ENCODE measurements around the gene KRT86.

Gene KRT86

DNA sequence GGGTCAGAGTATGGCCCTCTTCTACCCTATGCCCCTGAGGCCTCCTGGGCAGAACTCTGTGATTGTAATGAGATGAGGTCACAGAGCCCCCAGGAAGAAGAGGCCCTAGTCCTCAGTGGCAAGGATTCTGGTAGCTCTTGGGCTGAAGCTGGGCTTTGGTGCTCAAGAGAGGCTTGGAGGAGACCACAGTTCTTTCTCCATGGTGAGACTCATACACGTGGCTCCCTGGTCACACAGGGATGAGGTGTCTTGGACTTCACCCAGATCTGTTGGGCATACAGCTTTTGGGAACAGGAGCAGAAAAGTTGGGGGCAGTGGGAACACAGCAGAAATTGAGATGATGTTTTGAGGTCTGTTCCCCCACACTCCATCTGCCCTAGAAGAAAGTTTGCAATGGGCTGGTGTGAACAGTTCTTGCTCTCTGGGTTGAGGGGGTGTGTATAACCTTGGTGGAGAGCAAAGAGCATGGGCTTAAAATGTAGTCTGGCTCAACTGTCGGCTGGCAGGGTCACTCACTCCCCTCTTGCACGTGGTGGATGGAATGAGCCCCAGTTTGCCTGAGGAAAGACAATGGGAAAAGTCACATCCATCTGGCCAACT, at the start of gene KRT86:
Gene KRT86, plus strand, starts transcription at position 125 of the 600 bp plus-strand sequence. CDS start 27,272 bp downstream, outside the sequence.
- DNase-seq, result no peak

DNA sequence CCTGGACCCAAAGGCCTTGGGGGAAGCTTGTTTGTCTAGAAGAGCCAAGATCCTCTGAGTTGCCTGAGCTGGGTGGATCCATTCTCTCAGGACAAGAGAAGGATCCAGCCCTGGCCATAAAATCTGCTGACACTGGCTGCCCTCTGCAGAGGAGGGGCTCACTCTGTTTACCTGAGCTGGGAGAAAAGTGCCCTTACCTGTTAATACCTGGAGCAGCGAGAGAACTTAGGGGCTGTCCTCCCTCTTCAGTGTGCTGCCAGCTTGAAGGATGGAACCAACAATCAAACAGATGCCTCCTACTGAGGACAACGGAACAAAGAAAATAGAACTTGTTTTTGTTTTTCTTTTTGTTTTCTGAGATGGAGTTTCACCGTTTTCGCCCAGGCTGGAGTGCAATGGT, 48.7 kb upstream of the KRT86 start:
- DNase-seq, result no peak

DNA sequence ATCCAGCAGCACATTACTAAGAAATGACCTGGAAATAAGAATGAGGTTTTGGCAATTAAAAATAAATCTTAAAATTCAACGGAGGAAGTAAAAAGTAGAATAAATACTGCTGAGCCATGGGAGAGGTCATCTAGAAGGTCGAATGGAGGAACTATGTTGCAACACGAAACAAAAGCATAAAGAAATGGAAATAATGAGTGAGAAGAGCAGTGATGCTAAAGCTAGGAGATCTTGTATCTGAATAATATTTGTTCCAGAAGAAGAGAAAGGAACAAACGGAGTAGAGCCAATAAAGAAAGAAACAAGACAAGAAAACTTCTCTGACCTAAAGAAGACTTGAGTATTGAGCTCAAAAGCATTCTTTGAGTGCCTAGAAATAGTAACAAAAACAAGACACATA, 48.0 kb upstream of the KRT86 start:
- no peak for DNase-seq

DNA sequence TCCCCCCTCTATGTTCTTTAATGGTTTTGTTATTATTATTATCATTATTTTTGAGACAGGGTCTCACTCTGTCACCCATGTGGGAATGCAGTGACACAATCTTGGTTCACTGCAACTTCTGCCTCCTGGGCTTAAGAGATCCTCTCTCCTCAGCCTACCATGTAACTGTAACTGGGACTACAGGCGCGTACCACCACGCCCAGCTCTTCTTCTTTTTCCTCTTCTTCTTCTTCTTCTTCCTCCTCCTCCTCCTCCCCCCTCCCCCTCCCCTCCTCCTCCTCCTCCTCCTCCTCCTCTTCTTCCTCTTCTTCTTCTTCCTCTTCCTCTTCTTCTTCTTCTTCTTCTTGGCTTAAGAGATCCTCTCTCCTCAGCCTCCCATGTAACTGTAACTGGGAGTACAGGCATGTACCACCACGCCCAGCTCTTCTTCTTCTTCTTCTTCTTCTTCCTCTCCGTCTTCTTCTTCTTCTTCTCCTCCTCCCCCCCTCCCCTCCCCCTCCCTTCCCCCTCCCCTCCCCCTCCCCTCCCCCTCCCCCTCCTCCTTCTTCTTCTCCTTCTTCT, 46.8 kb upstream of the KRT86 start:
- no peak for DNase-seq

DNA sequence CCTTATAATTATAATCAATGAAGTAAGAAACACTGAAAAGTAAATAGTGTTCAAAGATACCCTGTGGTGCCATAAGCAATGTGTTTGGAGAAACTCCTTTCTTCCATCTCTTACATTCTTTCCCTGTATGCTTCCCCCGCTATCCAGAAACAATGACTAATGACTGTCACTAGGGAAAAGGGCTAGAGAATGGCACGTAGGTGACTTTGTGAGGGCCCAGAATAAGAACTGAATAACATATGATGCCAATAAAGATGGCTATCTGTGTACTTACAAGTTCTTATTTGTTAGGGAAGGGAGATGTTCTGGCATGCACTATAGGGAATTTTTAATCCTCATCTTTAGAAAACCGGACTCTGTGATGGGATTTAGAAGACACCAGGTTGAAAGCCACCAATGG, 46.1 kb upstream of the KRT86 start:
- DNase-seq, result no peak

DNA sequence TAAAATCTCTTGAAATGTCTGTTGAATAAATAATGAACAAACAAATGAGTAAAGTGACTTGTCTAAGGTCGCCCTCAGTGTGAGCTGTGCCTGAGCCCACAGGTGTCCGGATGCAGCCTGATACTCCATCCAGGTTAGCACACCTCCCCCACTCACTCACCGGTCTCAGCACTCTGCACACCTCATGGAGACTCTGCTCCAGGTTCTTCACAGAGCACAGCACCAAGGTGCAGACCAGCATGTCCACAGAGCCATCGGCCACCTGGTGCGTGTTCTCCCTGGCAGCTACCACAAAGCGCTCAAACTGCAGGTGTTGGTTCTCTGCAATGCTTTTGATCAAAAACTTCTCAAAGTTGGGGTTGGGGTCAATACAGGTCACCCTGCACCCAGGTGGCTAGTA, 45.5 kb upstream of the KRT86 start:
- no peak for DNase-seq

DNA sequence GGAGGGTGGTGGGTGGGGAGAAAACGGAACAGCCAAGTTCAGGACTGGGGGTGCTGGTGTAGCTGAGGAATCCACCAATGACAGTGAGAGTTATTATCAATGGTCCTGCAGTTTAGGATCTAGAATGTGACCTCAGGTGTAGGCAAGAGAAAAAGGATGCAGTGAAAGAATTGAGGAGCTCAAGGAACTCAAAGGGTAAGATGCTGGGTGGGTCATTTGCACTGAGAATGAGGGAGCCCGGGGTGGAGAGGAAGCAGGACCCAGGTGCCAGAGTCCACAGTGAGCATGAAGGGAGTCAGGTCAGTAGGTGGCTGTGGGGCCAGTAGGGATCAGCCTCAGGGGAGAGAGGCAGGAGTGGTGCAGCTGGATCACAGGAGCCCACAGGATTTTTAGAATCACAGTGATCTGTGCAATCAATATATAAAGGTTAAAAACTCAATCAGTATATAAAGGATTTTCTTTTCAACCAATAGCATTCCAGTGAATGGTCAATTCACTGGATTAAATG, 44.6 kb upstream of the KRT86 start:
- no peak for DNase-seq

DNA sequence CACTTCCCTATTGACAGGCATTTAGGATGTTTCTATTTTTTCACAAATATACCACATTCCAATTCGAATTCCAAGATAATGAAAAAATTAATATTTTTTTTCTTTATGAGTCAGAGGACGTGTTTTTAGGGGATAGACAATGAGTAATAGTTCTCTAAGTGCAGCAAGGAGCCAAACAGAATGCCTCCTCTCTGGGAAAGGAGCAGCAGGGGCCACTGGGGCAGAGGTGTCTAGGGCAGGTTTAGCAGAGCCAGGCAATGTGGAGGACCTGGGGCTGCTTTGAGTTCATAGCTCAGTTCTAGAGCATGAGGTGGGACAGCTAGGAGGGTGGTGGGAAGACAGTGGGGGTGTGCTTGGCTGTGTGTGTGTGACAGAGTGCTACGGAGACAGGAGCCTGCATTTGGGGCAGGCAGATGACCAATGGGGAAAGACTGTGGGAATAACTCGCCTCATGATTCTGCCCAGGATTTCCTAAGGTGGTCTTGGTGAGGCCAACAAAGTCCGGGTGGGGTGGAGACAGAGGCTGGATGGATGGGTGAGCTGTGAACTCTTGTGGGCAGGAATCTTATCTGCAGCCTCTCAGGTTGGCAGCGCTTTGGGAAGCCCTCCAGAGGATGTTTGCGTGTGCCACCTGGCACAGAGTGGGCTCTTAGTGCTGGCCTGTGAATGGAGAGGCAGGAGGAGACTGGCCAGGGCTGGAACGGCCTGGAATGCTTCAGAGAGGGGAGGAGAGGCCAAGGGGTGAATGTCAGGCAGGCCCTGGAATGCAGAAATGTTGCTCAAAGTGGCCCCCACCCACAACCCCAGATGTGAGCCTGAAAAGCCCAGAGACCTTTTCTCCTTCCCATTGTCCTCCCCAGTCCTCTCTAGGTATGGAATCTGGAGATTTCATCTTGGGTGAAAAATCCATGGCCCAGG, 43.8 kb upstream of the KRT86 start:
- DNase-seq, result no peak

DNA sequence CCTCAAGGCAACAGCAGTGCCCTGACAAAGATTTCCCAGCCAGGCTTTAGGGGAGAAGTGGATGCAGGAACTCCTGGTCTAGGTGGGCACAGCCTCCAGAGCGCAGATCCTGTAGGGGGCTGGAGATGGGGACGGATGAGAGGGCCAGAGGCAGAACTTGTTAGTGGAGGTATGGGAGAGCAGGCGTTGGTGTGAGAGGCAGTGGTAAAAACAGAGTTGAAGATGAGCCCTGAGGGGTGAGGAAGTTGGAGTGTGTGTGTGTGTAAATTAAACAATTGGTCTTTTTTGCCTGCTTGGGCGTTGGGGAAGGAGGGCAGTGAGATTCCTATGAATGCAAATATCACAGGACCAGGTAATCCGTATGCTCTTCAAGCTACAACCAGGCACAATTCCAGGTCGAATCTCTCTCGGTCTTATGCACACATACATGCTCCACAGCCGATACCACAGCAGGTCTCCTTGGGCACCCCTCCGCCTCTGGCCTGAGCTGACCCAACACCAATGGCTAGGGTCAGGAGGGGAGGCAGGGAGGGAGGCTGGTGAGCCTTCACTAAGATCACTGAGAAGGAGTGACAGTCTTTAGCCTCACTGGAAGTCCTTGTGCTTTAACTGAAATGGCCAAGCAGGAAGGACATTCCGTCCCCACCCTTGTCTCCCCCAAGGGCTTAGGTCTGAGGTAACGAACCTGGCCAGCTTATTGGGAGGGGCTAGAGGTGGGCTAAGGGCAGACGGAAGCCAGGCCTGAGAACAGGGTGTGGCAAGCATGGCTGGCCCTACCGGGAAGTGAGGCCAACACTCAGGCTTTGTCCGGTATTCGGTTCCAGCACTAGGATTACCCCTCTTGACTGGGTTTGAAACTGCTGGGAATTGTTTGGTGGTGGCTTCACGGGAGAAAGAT, 42.9 kb upstream of the KRT86 start:
- DNase-seq, result no peak

DNA sequence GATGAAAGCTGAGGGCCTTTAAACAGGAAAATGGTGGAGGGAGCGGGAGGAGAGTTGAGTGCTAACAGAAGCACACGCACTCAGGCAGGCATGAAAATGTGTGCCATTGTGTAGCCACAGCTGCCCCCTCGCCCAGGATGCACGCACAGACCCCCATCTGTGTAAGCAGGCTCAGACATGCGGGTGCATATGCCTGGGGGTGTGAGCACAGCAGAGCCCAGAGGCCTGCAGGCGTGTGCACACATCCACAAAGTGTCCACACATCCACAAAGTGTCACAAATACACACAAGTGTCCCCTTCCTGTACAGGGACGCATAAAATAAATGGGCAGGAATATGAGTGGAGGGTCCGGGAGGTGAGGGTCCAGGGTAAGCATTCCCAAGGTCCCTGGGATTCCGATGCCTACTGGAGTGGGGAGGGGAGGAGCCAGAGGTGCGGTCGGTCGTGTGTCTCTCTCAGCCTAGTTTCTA, 42.2 kb upstream of the KRT86 start:
- DNase-seq, result no peak

DNA sequence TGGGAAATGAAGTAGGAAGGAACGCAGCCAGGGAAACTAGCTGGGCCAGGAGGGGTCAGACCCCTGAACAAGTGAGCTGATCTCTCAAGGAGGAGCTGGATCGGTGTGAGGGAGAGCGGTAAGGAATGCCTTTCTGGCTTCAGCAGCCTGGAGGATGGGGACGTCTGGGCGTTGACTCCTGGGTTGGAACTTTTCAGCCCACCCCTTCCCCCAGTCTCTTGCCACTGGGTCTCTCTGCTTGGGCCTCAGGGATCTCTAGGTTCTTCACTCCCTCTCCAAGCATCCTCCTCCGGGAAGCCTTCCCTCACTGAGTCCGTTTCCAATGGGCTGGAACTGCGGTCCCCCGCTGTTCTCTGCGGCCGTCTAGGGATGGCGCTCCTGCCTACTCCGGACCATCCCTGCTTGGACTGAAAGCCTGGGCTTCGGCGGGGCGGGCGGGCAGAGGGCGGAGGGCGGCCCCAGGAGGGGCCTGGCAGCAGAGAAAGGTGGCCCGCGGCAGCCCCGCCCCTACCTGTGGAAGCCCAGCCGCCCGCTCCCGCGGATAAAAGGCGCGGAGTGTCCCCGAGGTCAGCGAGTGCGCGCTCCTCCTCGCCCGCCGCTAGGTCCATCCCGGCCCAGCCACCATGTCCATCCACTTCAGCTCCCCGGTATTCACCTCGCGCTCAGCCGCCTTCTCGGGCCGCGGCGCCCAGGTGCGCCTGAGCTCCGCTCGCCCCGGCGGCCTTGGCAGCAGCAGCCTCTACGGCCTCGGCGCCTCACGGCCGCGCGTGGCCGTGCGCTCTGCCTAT, 41.6 kb upstream of the KRT86 start, which contains the start of gene KRT7:
Gene KRT7, plus strand, starts transcription at position 570 of the 788 bp plus-strand sequence. Its CDS starts 54 bp downstream, at position 624.
- no peak for DNase-seq

DNA sequence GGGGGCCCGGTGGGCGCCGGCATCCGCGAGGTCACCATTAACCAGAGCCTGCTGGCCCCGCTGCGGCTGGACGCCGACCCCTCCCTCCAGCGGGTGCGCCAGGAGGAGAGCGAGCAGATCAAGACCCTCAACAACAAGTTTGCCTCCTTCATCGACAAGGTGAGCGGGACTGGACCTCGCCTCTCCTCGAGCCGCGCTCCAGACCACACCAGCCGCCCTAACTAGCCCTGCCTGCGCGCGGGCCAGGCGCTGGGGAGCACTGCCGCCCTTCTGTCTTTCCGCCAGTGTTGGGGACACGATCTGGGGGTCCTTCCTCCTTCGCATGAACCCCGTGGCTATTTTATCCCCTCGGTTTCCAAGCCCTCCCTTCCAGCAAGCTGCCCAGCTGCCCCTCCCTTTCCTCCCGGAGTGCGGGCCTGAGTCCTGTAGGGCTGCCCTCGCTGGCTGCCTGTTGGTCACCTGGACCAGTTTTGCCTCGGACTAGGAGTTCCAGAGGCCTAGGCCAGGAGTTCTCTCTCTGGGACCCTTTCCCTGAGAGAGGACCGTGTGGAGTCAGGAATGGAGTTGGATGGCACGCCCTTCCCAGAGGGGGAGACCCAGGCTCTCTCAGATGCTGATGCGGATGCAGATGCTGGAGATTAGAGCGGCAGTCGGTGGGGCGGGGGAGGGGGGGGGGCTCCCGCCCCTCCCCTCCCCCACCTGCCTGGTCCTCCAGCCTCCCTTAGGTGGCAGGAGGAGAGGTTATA, 40.8 kb upstream of the KRT86 start:
- DNase-seq, result no peak

DNA sequence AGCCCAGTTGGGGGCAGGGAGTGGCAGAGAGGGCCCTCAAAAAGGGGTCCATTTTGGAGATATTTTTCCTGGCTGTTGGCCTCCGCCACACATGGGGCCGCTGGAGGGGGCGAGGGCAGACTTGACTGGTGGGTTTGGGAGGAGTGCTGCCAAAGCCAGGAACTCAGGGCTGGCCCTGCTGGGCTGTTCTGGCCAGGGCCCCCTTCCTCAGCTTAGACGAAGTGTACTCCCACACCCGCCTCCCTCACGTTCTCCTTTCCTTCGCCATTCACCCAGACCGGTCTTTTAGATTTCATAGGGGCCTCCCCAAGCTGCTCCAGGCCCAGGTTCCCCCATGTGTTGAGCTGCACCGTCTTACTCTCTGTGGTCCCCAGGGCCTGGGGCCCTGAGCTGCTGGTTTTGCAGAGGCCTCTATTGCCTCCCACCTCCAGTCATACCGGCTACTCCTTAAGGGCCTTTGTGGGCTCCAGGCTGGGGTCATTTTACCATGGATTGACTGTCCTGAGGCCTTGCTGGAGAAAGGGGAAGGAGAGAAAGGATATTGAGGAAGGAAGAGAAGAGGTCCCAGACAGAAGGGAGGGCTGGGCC, 40.1 kb upstream of the KRT86 start:
- DNase-seq, result no peak

DNA sequence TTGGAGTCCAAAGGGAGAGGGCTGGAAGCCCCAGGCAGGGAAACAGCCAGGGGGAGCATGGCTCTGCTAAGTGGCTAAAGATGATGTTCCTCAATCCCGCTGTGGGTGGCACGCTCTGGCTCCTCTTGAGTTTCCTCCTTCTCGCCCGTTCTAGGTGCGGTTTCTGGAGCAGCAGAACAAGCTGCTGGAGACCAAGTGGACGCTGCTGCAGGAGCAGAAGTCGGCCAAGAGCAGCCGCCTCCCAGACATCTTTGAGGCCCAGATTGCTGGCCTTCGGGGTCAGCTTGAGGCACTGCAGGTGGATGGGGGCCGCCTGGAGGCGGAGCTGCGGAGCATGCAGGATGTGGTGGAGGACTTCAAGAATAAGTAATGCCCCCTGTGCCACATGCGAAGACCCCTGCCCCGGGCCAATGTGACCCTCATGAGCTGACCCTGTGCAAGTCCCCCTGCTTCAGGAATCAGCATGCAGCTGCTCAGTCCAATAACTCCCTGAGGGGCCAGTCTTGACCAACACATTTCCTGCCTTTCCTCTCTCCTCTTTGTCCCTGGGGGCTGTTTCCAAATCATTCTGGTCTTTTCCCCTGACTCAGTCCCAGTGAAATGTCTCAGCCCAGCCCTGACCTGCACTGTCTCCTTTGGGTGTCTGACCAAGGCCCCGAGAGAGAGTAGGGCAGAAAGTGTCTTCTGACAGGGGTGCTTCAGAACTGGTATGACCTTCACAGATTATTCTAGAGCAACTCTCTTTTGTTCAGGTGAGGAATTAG, 39.3 kb upstream of the KRT86 start:
- no peak for DNase-seq

DNA sequence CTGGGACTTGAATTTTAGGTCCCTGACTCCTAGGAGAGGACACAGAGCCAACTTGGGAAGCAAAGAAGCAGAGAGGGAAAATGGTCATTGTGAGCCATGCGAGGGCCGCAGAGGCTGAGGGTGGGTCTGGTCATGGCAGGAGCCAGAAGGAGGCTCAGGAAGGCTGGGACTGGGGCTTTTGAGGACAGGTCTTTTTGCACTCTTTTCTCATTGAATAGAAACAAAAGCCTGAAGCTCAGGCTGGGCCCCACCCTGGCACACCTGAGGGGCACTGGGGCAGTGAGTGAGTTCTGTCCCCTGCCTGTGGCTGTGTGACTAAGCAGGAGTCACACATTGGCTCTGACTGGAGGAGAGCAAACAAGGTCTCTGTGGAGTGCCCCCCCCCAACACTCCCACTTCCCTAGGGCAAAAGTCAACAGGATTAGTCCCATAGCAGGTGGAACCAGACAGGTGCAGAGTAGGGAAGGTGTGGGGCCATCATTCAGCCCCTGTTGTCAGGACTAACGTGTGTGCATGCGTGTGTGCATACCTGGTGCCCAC, 38.6 kb upstream of the KRT86 start:
- no peak for DNase-seq

DNA sequence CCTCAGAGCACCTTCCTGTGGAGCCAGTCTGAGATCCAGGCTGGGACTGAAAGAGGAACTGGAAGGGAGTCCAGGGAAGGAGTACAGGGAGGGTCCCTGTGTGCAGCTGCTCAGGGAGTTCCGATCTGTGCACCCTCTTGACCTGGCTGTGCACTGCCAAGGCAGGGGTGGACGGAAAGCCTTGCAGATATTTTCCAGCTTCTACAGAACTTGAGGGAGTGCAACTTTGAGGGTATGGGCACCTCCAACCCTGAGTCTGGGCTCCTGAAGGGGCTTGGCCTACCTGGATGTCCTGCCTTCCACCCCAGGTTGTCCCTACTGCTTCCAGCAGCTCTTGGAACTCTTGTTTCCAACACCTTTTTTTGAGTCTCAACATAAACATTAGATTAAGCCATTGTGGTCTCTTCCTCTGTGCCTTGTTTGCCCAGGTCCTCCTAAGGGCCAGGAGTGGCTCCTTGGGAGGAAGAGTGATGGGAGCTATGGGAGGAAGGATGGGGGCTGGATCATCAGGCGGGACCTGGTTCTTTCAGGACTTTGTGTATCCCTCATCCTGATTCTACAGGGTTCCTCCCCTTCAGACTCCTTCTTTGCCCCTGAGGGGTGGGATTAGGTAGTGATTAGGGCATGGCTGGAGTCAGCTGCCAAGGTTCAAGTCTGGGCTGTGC, 37.9 kb upstream of the KRT86 start:
- no peak for DNase-seq

DNA sequence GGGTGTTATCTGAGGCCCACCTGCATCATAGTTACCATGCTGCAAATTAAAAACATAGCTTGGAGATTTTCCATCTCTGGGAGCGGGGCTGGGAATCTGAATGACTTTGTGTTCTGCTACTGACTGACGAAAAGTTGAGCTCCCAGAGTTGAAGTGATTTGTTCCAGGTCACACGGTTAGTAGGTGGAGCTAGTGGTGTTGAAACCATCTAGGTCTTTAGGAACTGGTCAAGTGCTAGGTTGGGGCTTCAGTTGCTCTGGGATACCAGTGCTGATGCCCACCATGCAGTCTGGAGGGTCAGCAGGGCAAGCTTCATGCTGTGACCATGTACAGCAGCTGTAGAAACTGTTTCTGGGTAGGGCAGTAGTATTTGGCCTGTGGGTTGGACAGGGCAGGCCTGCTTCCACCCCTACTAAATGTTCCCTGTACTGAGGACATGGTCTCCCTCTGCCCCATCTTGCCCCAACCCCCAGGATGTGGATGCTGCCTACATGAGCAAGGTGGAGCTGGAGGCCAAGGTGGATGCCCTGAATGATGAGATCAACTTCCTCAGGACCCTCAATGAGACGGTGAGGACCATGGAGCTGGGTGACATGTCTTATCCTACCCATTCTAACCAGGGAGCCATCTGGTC, 36.1 kb upstream of the KRT86 start:
- no peak for DNase-seq

DNA sequence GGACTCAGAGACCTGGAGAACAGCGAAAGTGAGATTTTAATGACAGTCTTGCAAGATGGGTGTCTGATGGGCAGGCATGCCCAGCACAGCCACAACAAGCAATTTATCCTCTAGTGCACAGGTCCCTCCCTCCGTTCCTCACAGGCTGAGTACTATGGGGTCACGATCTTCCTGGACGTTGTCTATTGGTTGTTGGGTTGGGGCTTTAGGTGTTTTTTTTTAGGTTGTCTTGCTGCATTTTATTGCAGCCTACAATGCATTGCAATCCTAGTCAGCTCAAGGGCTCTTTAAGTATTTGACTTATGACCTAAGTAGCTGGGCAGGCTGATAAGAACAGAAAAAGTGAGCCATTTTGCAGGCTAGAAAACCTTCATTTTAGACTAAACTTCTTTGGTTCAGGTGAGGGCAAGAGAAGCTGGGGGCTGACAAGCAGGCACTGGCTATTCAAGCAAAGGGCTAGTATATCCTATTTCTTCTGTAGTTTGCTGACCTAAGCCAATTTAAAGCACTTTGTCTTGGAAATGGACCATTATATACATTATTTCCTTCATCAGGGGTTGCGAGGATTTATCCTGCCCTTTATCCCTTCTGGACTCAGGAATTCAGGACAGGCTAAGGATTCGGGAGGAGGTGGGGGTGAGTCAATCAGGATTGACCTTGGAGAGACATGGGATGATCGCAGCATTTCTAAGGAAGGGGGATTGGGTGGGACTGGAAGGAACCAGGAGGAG, 35.4 kb upstream of the KRT86 start:
- no peak for DNase-seq
